HG03558 (cell line): ENCODE results near the gene CCDC142.
"Not testable (repeated sequence)": the region's sequence is repeated elsewhere in the genome, so short reads cannot be mapped to it uniquely, and the experiment has no call there.

ENCODE experiments used
- ATAC-seq: cut with Tn5 transposase; IDR thresholded peaks from one replicate; pipeline ENCODE4 v1.9.1; 2021; ENCODE audit warnings: moderate number of reproducible peaks; ENCODE audit not compliant: unreplicated experiment; ENCODE audit errors: extremely low read depth

CCDC142 gene

DNA sequence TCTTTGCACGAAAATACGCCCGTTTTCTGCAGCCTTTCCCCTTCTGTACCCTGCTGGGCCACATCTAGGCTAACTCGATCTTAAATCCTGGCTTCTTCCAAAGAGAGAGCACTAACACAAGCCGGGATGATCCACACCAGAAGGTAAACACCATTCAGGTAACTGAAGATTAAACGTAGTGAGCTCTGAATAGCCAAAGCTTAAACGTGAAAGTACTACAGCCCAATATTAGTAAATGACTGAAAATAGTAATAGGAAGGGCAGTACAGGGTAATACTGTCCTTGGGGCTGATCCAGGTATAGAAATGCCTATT is 9.9 kb downstream of the CCDC142 start:
- no peak for ATAC-seq

DNA sequence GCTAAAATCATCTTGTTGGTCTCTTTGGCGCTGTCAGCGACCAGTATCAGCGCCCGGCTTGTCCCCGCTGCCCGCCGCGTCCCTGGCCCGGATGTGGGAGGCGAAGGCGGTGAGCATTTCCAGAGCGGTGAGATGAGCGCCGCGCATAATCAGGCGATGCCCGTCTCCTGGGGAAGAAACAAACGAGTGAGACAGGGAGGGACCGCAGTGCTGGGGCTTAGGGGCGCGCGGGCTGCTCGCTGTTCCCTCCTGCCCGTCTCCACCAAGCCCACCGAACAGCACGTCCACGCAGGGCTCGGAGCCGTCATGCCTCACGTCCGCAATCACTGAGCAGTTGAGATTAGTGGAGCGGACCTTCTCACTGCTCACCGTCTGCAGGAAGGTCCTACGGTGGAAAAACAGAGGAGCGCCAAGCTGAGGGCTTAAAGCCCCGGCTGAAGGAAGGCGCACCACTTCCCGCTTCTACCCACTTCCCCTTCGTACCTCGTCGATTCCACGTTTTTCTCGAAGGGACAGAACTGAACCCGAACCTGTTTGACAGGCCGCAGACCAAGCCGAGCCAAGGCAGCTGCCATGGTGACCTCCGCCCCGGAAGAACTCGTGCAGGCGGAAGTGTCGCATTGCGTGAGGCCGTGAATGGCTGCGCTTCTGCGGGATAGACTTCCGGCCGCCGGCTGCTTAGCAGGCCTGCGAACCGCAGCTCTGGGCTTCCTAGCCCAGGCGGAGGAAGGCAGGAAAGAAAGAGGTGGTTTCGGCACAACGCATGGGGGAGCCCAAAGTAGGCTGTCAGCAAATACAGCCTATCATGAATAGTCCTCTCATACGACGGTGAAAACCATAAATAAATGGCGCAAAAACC is 10.5 kb downstream of the CCDC142 start, which contains the start of gene MRPL53:
MRPL53 (minus strand) TSS at position 595 of the 859 bp plus-strand sequence; CDS start at position 575, 20 bp downstream.
- peak; percentile 57 for ATAC-seq

DNA sequence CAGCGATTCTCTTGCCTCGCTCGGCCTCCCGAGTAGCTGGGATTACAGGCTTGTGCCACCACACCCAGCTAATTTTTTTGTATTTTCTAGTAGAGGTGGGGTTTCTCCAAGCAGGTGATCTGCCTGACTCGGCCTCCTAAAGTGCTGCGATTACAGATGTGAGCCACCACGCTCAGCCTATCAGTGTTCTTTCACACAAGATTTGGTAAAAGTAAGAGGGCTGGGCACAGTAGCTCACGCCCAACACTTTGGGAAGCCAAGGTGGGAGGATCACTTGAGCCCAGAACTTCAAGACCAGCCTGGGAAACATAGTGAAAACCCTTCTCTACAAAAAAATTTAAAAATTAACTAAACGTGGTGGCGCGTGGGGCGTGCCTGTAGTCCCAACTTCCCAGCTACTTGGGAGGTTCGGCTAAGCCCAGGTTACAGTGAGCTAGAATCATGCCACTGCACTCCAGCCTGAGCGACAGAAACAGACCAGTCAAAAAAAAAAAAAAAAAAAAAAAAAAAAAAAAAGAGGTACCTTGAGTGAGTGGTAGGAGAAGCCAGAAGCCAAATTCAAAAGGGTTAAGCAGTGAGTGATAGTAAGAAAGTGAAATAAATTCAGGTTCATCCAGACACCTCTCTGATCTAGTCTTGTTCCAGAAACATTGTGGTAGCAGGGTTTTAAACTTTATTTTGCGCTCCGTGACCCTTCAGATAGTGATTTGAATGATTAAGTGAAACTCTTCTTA is 11.3 kb downstream of the CCDC142 start:
- ATAC-seq = no peak

DNA sequence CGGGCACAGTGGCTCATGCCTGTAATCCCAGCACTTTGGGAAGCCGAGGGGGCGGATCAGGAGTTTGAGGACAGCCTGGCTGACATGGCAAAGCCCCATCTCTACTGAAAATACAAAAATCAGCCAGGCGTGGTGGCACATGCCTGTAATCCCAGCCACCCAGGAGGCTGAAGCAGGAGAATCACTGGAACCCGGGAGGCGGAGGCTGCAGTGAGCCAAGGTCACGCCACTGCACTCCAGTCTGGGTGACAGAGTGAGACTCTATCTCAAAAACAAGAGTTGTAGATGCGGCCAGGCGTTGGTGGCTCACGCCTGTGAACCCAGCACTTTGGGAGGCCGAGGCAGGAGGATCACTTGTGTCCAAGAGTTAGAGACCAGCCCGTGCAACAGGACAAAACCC is 12.1 kb downstream of the CCDC142 start:
- not testable (repeated sequence) for ATAC-seq

DNA sequence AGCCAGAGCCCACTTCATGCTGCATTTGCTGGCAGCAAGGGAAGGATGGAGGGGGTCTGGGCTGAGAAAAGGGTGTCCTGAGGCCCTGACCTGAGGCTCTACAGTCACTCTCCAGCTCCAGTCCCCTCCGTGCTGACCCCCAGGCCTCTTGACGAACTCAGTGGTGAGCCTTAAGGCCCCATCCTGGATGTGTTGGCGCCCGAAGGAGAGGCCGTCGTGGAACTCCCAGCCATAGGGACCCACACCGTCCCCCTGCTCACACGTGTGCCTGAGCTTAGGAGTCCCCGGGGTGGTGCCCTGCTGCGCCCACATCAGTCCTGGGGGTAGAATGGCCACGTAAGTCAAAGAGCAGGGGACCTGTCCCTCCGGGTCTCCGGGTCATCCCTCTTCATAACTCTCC is 18.4 kb downstream of the CCDC142 start:
- ATAC-seq = no peak

DNA sequence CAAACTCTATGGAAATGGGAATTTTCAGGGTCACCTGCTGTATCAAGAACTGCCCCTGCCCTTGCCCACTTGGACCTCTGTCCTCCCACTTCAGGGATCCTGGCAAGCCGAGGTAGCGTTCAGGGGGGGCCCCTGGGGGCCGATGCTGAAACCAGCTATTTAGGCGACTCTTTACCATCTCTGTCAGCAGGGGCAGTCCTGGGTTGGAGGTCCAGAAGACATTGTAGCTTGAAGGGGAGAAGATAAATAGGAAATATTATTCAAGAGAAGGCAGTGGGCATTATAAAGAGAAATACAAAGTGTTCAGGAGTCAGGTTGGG is 20.1 kb downstream of the CCDC142 start:
- no peak for ATAC-seq

DNA sequence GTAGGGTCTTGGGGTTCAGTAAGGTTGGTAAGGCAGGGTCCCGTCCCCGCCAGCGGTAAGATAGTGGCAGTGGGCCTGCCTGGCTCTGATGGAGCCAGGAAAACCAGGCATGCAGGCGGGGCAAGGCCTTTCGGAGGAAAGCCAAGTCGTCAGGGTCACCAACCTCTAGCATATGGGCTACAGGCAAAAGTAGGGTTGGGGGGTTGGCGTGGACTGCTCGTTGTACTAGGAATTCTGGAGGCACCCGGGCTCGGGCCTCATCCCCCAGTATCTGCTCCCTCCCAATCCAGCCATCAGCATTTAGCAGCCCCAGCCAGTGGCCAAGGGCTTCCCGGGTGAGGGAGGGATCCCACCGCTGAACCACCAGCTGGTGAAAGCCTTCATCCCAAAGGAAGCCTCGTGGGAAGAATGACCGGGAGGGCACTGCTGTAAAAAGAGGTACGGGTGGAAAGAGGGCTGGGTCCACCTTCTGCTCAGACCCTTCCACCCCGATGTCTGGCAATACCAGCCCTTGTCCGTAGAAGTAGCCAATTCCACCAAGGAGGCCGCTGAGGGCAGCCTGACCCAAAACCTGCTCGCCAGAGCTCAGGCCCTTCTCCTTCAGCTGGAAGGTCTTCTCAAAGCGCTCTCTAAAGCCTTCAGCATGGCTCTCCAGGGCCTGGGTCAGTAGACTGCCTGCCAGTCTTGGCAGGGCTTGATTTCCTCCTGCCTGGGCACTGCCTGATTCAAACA is 20.6 kb downstream of the CCDC142 start:
- ATAC-seq = no peak

DNA sequence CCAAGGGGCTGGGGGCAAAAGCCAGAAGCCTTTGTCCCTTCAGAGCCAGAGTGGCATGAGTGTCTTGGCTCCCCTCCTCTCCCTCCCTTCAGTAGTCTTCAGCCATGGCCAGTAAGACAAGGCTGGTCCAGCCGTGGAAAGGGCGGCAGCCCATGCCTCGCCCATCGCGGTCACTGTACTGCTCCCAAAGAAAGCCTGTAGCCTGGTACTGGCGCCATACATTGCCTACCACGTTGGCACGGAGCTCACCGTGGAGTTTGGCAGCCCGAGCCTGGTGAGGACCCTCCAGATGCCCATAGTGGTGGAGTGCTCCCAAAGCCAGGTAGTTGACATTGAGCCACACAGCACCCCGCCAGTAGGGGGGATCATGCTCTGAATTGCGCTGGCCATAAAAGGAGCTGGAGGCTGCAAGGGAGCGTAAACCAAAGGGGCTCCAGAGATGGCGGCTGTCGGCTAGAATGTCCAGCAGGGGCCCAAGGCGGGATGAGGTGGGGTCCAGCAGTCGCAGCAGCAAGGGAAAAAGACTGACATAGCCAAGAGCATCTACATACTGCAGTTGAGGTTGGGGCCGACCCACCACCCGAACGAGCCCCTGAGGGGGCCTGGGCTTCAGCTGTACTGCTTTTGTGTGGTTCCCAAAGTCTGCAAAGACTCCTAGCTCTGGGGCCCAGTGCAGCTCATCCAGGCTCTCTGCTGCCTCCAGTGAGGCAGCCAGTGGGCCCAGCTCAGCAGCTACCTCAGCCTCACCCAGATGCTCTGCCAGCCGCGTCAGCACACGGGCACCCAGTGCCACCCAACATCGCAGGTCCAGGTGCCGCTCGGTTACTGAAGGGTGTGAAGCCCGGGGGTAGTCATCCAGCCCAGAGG is 21.4 kb downstream of the CCDC142 start:
- no peak for ATAC-seq

DNA sequence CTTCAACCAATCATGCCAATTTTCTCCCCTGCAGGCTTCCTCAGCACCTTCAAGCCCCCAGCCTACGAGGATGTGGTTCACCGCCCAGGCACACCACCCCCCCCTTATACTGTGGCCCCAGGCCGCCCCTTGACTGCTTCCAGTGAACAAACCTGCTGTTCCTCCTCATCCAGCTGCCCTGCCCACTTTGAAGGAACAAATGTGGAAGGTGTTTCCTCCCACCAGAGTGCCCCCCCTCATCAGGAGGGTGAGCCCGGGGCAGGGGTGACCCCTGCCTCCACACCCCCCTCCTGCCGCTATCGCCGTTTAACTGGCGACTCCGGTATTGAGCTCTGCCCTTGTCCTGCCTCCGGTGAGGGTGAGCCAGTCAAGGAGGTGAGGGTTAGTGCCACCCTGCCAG is 22.6 kb downstream of the CCDC142 start:
- not testable (repeated sequence) for ATAC-seq

DNA sequence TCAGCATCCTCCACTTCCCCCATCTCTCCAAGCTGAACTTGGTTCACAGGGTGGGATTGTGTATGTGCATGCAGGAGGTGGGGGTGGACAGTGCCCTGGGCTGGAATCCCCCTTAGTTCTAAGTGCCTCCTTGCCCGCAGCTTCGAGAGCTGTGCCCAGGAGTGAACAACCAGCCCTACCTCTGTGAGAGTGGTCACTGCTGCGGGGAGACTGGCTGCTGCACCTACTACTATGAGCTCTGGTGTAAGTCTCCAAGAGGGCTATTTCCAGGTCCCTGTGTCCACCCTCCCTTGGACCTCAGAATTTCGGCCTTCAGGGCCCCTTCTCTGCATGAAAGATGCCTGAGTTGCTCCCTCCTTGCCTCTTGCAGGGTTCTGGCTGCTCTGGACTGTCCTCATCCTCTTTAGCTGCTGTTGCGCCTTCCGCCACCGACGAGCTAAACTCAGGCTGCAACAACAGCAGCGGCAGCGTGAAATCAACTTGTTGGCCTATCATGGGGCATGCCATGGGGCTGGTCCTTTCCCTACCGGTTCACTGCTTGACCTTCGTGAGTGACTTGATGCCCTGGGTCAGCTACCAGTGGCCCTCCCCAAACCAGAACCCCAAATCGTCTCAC is 23.2 kb downstream of the CCDC142 start:
- ATAC-seq = not testable (repeated sequence)

DNA sequence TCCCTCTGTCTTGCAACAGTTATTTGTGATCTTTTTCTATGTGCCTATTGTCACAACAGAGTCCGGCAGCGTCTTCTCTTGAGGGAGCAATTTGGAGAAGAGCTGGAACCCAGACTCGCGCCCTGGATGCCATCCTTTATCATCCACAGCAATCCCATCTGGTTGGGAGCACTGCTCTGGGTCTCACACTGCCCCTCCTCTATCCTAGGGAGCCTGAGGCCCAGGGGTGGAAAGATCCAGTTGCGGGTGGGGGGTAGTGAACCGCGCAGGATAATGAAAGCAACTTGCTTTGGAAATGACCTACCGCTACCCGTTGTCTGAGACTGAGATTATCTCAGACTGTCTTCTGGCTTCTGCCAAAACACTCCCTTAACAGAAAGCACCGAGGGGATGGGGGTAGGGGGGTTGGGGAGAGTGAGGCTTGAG is 23.8 kb downstream of the CCDC142 start:
- no peak for ATAC-seq

DNA sequence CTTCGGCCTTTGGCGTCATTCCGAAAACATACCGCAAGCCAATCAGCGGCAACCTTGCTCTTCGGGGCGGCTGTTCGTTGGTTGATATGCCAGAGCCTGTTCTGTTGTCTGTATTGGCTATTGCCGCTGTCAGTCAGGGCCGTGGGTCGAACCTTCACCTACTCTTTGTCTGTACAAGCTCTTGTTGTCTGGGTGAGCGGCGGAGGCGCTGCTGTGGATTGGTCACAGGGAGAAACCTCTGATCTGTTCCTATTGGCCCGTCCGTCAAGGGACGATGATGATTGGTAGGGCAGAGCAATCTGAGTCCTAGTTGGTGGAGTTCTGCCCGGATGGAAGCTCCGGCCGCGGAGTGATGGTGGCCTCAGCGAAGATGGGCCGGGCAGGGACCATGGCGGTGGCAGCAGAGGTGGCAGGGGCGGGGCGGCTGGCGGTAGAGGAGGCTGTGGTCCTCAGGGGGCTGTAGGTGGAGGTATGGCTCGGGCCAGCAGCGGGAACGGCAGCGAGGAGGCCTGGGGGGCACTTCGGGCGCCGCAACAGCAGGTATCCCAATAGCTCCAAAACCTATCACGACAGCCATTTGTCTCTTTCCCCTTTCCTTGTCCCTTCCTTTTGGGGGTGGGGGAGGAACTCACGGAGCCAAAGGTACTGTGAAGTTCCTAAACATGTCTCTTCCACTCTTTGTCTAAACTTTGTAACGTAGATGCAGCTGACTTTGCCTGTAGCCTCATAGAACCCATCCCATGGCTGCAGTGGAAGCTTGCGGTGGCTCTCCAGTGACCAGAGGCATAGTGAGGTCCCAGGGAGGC is 24.5 kb downstream of the CCDC142 start, which contains the start of gene WBP1:
WBP1 (plus strand) TSS at position 307 of the 806 bp plus-strand sequence; CDS start at position 472, 165 bp downstream.
- ATAC-seq = peak; percentile 75

DNA sequence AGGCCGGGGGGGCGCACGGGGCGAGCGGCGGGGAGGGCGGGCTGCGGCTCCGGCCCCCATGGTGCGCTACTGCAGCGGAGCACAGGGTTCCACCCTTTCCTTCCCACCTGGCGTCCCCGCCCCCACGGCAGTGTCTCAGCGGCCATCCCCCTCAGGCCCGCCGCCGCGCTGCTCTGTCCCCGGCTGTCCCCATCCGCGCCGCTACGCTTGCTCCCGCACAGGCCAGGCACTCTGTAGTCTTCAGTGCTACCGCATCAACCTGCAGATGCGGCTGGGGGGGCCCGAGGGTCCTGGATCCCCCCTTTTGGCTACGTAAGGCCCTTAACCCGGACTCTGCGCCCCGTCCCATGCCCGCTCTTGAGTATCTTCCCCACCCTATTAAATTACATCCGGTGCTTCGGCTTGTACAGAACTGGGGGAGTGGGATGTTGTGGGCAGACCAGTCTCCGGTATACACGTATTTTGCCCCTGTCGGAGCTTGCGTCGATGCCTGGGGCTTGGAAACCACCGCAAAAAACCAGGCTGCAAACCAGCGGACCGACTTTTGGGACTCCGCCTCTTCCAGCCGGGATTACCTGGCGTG is 25.2 kb downstream of the CCDC142 start:
- no peak for ATAC-seq

DNA sequence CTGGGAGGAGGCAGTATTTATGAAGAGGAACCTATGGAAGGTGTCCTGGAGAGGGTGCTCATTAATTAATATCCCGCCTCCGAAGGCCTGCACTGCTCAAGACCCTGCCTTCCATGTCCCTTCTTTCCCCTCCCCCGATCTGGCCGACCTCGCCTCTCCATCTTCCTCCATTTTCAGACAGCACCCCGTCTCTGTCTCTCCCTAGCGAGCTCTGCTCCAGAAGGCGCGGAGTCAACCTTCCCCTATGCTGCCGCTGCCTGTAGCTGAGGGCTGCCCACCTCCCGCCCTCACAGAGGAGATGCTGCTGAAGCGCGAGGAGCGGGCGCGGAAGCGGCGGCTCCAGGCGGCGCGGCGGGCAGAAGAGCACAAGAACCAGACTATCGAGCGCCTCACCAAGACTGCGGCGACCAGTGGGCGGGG is 25.7 kb downstream of the CCDC142 start:
- ATAC-seq = no peak

DNA sequence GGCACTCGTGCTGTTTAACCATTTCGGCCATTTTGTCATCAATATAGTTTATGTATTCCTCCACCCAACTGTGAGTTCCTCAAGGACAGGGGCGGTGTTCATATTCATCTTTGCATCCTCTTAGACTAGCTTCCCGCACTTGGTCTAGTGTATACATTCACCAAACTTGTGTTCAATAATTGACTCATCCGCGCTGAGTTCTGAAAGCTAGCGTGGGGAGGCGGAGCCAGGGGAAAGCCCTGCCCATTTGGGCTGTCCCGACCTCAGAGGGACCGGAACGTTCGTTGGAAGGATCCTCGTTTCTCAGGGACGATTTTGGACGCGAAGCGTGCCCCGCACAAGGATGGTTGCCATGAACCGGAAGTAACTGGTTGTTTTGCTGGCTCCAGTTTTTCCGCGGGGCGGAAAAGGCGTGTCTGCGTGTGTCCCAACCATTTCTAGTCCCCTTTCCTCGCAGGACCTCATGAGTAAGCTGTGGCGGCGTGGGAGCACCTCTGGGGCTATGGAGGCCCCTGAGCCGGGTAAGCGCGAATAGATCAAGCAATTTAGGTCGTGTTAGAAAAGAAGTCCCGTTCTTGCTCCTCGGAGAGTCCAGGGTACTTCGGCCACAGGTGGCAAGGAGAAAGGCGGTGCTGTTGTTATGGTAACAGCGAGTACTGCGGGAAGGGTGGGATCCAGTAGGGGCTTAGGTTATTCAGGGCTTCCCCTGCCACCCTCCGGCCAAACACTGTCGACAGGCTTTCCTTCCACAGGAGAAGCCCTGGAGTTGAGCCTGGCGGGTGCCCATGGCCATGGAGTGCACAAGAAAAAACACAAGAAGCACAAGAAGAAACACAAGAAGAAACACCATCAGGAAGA is 27.9 kb downstream of the CCDC142 start, which contains the start of gene INO80B:
INO80B (plus strand) TSS at position 434 of the 858 bp plus-strand sequence; CDS start at position 464, 30 bp downstream.
- peak; percentile 43 for ATAC-seq

DNA sequence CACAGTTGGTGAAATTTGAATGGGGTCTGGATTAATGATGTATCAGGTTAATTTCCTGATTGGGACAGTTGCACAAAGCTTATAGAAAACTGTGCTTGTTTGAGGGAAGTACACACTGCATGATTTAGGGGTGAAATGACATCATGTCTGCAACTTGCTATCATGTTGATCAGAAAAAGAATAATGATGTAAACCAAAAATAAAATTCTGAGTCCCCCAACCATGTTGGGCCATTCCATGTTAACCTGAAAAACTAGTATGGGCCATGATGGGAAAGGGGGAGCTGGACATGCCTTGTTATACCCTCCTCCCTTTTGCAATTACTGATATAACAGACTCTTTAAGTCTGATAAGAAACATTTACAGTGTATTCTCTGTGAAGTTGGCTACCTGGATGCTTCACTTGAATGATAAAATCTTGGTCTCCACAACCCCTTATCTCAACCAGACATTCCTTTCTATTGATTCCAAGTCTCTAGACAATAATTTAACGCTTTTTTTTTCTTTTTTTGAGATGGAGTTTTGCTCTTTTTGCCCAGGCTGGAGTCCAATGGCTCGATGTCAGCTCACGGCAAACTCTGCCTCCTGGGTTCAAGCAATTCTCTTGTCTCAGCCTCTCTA is 32.1 kb downstream of the CCDC142 start:
- ATAC-seq = no peak

DNA sequence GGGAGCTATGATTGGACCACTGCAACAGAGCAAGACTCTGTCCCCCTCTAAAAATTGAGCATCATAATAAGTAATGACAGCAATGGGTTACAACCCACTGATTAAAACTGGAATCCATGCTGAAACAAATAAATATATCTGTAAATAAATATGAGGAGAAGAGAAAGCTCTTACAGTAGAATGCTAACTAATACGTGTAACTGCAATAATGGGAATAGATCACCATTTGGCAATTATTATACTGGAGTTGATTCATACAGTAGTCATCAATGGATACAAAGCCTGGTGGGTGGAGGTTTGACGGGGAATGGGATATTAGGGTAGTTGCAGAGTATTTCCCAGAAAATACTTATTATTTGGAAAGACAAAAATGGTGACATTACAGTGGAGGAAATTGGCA is 34.0 kb downstream of the CCDC142 start:
- no peak for ATAC-seq
